GM23338 (cell line): Measurements from ENCODE around the gene SH2D1A. TPM values are rescaled to one million over a fixed set of nuclear protein-coding genes. Genes with fewer than 3 reads are reported as not detected.

ENCODE experiments used
- ATAC-seq: fragments of 200-7000 bp; cut with Tn5 transposase; 3 replicates; pipeline ENCODE4 v1.9.1; 2020
- DNase-seq: peaks from one replicate; pipeline ENCODE4 v3.0.0-alpha.2; 2015; ENCODE audit warnings: low spot score
- H2AFZ ChIP-seq: fragments of 200-600 bp; sonication (generic); 2 replicates; pipeline ENCODE4 v1.8.0; 2016; ENCODE audit warnings: antibody characterized with exemption, mild to moderate bottlenecking, moderate library complexity
- H3F3A ChIP-seq: fragments of 200-600 bp; sonication (generic); replicated peaks from 2 replicates; pipeline ENCODE4 v1.8.0; 2017; ENCODE audit warnings: antibody characterized with exemption, mixed run types, low read depth
- H3K27ac ChIP-seq: fragments of 200-600 bp; sonication (generic); 2 replicates; pipeline ENCODE4 v1.6.1; 2016; ENCODE audit warnings: low read depth
- H3K27me3 ChIP-seq: fragments of 200-600 bp; sonication (generic); 2 replicates; pipeline ENCODE4 v1.8.0; 2016; ENCODE audit warnings: mild to moderate bottlenecking, mixed run types, moderate library complexity; ENCODE audit not compliant: insufficient read depth
- H3K36me3 ChIP-seq: fragments of 200-600 bp; sonication (generic); 2 replicates; pipeline ENCODE4 v1.8.0; 2016; ENCODE audit warnings: mild to moderate bottlenecking; ENCODE audit not compliant: insufficient read depth
- H3K4me1 ChIP-seq: fragments of 200-600 bp; sonication (generic); 2 replicates; pipeline ENCODE4 v1.8.0; 2016; ENCODE audit warnings: mild to moderate bottlenecking, moderate library complexity; ENCODE audit not compliant: insufficient read depth
- H3K4me2 ChIP-seq: fragments of 200-600 bp; sonication (generic); 2 replicates; pipeline ENCODE4 v1.7.1; 2017; ENCODE audit warnings: mixed run types
- H3K4me3 ChIP-seq: fragments of 200-600 bp; sonication (generic); 2 replicates; pipeline ENCODE4 v1.6.1; 2016; ENCODE audit warnings: mixed run types
- H3K79me2 ChIP-seq: fragments of 200-600 bp; sonication (generic); replicated peaks from 2 replicates; pipeline ENCODE4 v1.8.0; 2017; ENCODE audit warnings: mild to moderate bottlenecking; ENCODE audit not compliant: insufficient read depth
- H3K9me2 ChIP-seq: fragments of 200-600 bp; sonication (generic); 2 replicates; pipeline ENCODE4 v1.8.0; 2017; ENCODE audit not compliant: insufficient read depth
- H4K20me1 ChIP-seq: fragments of 200-600 bp; sonication (generic); replicated peaks from 2 replicates; pipeline ENCODE4 v1.8.0; 2017; ENCODE audit warnings: mild to moderate bottlenecking; ENCODE audit not compliant: insufficient read depth
- H3K27ac Mint-ChIP-seq: 2 replicates; pipeline ENCODE4 v1.8.0; 2020; ENCODE audit warnings: inconsistent platforms, mild to moderate bottlenecking, moderate library complexity, mixed read lengths
- H3K27me3 Mint-ChIP-seq: 3 replicates; pipeline ENCODE4 v1.8.0; 2022; ENCODE audit warnings: low read depth, mild to moderate bottlenecking, moderate library complexity, mixed read lengths, inconsistent platforms; ENCODE audit not compliant: insufficient read depth, poor library complexity
- H3K36me3 Mint-ChIP-seq: 3 replicates; pipeline ENCODE4 v1.8.0; 2021; ENCODE audit warnings: low read depth, mild to moderate bottlenecking, inconsistent platforms, moderate library complexity, mixed read lengths
- H3K4me1 Mint-ChIP-seq: 3 replicates; pipeline ENCODE4 v1.8.0; 2020; ENCODE audit warnings: mild to moderate bottlenecking, inconsistent platforms, mixed read lengths
- H3K4me3 Mint-ChIP-seq: 3 replicates; pipeline ENCODE4 v1.8.0; 2021; ENCODE audit warnings: moderate library complexity, mild to moderate bottlenecking, inconsistent platforms, mixed read lengths
- H3K9me3 Mint-ChIP-seq: 3 replicates; pipeline ENCODE4 v1.8.0; 2020; ENCODE audit warnings: moderate library complexity, mild to moderate bottlenecking, inconsistent platforms, mixed read lengths
- CREB1 ChIP-seq: fragments of 250-450 bp; sonication (Bioruptor Pico); IDR thresholded peaks from 2 replicates; pipeline ENCODE4 v1.5.0; 2020; ENCODE audit warnings: low read depth, mild to moderate bottlenecking, moderate library complexity
- ETS1 ChIP-seq: IDR thresholded peaks from 2 replicates; pipeline ENCODE4 v1.6.1; 2016; ENCODE audit warnings: antibody characterized with exemption
- EZH2 ChIP-seq: fragments of 200-600 bp; sonication (generic); IDR thresholded peaks from one replicate; pipeline ENCODE4 v1.8.0; 2017; ENCODE audit warnings: antibody characterized with exemption, mild to moderate bottlenecking, low read depth; ENCODE audit not compliant: unreplicated experiment
- EZH2phosphoT487 ChIP-seq: fragments of 200-600 bp; sonication (generic); IDR thresholded peaks from one replicate; pipeline ENCODE4 v1.8.1; 2018; ENCODE audit warnings: antibody characterized with exemption; ENCODE audit not compliant: unreplicated experiment
- JUNB ChIP-seq: IDR thresholded peaks from one replicate; pipeline ENCODE4 v1.6.1; 2016; ENCODE audit warnings: antibody characterized with exemption; ENCODE audit not compliant: unreplicated experiment
- NANOG ChIP-seq: IDR thresholded peaks from 2 replicates; pipeline ENCODE4 v1.6.1; 2016; ENCODE audit warnings: antibody characterized with exemption, borderline replicate concordance
- POLR2AphosphoS5 ChIP-seq: IDR thresholded peaks from 2 replicates; pipeline ENCODE4 v1.6.1; 2016; ENCODE audit warnings: antibody characterized with exemption, low read depth
- STAT1 ChIP-seq: IDR thresholded peaks from one replicate; pipeline ENCODE4 v1.6.1; 2016; ENCODE audit warnings: antibody characterized with exemption; ENCODE audit not compliant: unreplicated experiment
- ZNF114 ChIP-seq: fragments of 250-450 bp; sonication (Bioruptor Pico); IDR thresholded peaks from 2 replicates; pipeline ENCODE4 v1.5.0; 2020; ENCODE audit warnings: mild to moderate bottlenecking, moderate library complexity
- ZNF331 ChIP-seq: fragments of 250-450 bp; sonication (Bioruptor Pico); IDR thresholded peaks from 2 replicates; pipeline ENCODE4 v1.5.0; 2020; ENCODE audit warnings: low read depth, mild to moderate bottlenecking, moderate library complexity
- polyA plus RNA-seq: library from polyadenylated mRNA; unstranded; fragments of >200 nt; fragmentation: Nextera tagmentation; extraction: Ambion mirVana; gene quantifications from 2 replicates; pipeline ENCODE4 v1.2.1, GENCODE V29; 2016
- total RNA-seq: library from RNA; depleted of rRNA; stranded (reverse); fragments of >200 nt; shearing (Covaris generic); gene quantifications from 2 replicates; pipeline ENCODE4 v1.2.3, GENCODE V29; 2014
- TF ChIP-seq, protein P1 (sequence below): IDR thresholded peaks from one replicate; pipeline ENCODE4 v1.6.1; 2018; ENCODE audit warnings: antibody characterized with exemption; ENCODE audit not compliant: unreplicated experiment
- TF ChIP-seq, protein P2 (sequence below), 2 experiments: fragments of 200-600 bp in 1 of 2; sonication (generic) in 1 of 2; conservative IDR thresholded peaks; 2 replicates each; pipeline versions ENCODE4 v1.5.1 to v1.6.1; 2016 to 2017; ENCODE audit warnings: antibody characterized with exemption in 2 of 2, low read depth in 2 of 2, mild to moderate bottlenecking in 2 of 2, moderate library complexity in 1 of 2
- TF ChIP-seq, protein P3 (sequence below): fragments of 250-450 bp; sonication (Bioruptor Pico); IDR thresholded peaks from 2 replicates; pipeline ENCODE4 v1.5.0; 2020; ENCODE audit warnings: mild to moderate bottlenecking, moderate library complexity

SH2D1A gene
- total and polyA plus RNA-seq, 2 experiments from 2014 or later = not detected

- no peaks in the 10 kb centered on the region for H3K27me3 Mint-ChIP-seq
- Histone ChIP-seq H3K79me2 (no peaks in the 10 kb centered on the region), H3K27me3 (no peaks in the 10 kb centered on the region), H3K27ac (no peak overlapping the region), H3F3A (no peaks in the 10 kb centered on the region), H3K4me1 (no peaks in the 10 kb centered on the region), H3K36me3 (no peaks in the 10 kb centered on the region), H3K4me3 (no peak overlapping the region), H3K4me2 (no peak overlapping the region), H3K9me2 (no peaks in the 10 kb centered on the region), H4K20me1 (no peaks in the 10 kb centered on the region), H2AFZ (no peak overlapping the region)
- no peaks in the 10 kb centered on the region for H3K9me3 Mint-ChIP-seq
- DNase-seq (no peak), ATAC-seq (no peak)
- no peak for TF ChIP-seq ETS1
- no peak for TF ChIP-seq JUNB
- no peak for TF ChIP-seq POLR2AphosphoS5
- no peak for TF ChIP-seq NANOG
- TF ChIP-seq, protein P1, sequence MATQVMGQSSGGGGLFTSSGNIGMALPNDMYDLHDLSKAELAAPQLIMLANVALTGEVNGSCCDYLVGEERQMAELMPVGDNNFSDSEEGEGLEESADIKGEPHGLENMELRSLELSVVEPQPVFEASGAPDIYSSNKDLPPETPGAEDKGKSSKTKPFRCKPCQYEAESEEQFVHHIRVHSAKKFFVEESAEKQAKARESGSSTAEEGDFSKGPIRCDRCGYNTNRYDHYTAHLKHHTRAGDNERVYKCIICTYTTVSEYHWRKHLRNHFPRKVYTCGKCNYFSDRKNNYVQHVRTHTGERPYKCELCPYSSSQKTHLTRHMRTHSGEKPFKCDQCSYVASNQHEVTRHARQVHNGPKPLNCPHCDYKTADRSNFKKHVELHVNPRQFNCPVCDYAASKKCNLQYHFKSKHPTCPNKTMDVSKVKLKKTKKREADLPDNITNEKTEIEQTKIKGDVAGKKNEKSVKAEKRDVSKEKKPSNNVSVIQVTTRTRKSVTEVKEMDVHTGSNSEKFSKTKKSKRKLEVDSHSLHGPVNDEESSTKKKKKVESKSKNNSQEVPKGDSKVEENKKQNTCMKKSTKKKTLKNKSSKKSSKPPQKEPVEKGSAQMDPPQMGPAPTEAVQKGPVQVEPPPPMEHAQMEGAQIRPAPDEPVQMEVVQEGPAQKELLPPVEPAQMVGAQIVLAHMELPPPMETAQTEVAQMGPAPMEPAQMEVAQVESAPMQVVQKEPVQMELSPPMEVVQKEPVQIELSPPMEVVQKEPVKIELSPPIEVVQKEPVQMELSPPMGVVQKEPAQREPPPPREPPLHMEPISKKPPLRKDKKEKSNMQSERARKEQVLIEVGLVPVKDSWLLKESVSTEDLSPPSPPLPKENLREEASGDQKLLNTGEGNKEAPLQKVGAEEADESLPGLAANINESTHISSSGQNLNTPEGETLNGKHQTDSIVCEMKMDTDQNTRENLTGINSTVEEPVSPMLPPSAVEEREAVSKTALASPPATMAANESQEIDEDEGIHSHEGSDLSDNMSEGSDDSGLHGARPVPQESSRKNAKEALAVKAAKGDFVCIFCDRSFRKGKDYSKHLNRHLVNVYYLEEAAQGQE = no peak
- TF ChIP-seq, protein P2, sequence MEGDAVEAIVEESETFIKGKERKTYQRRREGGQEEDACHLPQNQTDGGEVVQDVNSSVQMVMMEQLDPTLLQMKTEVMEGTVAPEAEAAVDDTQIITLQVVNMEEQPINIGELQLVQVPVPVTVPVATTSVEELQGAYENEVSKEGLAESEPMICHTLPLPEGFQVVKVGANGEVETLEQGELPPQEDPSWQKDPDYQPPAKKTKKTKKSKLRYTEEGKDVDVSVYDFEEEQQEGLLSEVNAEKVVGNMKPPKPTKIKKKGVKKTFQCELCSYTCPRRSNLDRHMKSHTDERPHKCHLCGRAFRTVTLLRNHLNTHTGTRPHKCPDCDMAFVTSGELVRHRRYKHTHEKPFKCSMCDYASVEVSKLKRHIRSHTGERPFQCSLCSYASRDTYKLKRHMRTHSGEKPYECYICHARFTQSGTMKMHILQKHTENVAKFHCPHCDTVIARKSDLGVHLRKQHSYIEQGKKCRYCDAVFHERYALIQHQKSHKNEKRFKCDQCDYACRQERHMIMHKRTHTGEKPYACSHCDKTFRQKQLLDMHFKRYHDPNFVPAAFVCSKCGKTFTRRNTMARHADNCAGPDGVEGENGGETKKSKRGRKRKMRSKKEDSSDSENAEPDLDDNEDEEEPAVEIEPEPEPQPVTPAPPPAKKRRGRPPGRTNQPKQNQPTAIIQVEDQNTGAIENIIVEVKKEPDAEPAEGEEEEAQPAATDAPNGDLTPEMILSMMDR (conservative IDR thresholded peaks at IDR 0.05; ENCODE audit: low read depth in 2 of 2) = no peak
- TF ChIP-seq CREB1 (CRISPR knock-in tag) = no peak
- TF ChIP-seq, protein P3, sequence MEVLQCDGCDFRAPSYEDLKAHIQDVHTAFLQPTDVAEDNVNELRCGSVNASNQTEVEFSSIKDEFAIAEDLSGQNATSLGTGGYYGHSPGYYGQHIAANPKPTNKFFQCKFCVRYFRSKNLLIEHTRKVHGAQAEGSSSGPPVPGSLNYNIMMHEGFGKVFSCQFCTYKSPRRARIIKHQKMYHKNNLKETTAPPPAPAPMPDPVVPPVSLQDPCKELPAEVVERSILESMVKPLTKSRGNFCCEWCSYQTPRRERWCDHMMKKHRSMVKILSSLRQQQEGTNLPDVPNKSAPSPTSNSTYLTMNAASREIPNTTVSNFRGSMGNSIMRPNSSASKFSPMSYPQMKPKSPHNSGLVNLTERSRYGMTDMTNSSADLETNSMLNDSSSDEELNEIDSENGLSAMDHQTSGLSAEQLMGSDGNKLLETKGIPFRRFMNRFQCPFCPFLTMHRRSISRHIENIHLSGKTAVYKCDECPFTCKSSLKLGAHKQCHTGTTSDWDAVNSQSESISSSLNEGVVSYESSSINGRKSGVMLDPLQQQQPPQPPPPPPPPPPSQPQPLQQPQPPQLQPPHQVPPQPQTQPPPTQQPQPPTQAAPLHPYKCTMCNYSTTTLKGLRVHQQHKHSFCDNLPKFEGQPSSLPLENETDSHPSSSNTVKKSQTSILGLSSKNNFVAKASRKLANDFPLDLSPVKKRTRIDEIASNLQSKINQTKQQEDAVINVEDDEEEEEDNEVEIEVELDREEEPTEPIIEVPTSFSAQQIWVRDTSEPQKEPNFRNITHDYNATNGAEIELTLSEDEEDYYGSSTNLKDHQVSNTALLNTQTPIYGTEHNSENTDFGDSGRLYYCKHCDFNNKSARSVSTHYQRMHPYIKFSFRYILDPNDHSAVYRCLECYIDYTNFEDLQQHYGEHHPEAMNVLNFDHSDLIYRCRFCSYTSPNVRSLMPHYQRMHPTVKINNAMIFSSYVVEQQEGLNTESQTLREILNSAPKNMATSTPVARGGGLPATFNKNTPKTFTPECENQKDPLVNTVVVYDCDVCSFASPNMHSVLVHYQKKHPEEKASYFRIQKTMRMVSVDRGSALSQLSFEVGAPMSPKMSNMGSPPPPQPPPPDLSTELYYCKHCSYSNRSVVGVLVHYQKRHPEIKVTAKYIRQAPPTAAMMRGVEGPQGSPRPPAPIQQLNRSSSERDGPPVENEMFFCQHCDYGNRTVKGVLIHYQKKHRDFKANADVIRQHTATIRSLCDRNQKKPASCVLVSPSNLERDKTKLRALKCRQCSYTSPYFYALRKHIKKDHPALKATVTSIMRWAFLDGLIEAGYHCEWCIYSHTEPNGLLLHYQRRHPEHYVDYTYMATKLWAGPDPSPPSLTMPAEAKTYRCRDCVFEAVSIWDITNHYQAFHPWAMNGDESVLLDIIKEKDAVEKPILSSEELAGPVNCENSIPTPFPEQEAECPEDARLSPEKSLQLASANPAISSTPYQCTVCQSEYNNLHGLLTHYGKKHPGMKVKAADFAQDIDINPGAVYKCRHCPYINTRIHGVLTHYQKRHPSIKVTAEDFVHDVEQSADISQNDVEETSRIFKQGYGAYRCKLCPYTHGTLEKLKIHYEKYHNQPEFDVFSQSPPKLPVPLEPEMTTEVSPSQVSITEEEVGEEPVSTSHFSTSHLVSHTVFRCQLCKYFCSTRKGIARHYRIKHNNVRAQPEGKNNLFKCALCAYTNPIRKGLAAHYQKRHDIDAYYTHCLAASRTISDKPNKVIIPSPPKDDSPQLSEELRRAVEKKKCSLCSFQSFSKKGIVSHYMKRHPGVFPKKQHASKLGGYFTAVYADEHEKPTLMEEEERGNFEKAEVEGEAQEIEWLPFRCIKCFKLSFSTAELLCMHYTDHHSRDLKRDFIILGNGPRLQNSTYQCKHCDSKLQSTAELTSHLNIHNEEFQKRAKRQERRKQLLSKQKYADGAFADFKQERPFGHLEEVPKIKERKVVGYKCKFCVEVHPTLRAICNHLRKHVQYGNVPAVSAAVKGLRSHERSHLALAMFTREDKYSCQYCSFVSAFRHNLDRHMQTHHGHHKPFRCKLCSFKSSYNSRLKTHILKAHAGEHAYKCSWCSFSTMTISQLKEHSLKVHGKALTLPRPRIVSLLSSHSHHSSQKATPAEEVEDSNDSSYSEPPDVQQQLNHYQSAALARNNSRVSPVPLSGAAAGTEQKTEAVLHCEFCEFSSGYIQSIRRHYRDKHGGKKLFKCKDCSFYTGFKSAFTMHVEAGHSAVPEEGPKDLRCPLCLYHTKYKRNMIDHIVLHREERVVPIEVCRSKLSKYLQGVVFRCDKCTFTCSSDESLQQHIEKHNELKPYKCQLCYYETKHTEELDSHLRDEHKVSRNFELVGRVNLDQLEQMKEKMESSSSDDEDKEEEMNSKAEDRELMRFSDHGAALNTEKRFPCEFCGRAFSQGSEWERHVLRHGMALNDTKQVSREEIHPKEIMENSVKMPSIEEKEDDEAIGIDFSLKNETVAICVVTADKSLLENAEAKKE (CRISPR knock-in tag) = no peak
- no peak for TF ChIP-seq ZNF114 (CRISPR knock-in tag)
- no peak for TF ChIP-seq ZNF331 (CRISPR knock-in tag)
- no peak for TF ChIP-seq EZH2
- TF ChIP-seq EZH2phosphoT487 = no peak
- TF ChIP-seq STAT1 = no peak
- H3K36me3 Mint-ChIP-seq = no peaks in the 10 kb centered on the region
- H3K4me3 Mint-ChIP-seq = no peak overlapping the region
- H3K27ac Mint-ChIP-seq = no peak overlapping the region
- no peaks in the 10 kb centered on the region for H3K4me1 Mint-ChIP-seq
These were observed 16.4 kb downstream of the SH2D1A start for GRCh38 chrX:124362761-124363160.
